GM15510 (cell line): Measurements from ENCODE around the gene ST8SIA2.

Experiments
- POLR2A ChIP-seq: IDR thresholded peaks from 3 replicates; pipeline ENCODE4 v1.6.1; 2011; ENCODE audit warnings: borderline replicate concordance; ENCODE audit not compliant: insufficient read length; ENCODE audit errors: extremely low read depth

The ST8SIA2 gene, protein sequence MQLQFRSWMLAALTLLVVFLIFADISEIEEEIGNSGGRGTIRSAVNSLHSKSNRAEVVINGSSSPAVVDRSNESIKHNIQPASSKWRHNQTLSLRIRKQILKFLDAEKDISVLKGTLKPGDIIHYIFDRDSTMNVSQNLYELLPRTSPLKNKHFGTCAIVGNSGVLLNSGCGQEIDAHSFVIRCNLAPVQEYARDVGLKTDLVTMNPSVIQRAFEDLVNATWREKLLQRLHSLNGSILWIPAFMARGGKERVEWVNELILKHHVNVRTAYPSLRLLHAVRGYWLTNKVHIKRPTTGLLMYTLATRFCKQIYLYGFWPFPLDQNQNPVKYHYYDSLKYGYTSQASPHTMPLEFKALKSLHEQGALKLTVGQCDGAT

DNA sequence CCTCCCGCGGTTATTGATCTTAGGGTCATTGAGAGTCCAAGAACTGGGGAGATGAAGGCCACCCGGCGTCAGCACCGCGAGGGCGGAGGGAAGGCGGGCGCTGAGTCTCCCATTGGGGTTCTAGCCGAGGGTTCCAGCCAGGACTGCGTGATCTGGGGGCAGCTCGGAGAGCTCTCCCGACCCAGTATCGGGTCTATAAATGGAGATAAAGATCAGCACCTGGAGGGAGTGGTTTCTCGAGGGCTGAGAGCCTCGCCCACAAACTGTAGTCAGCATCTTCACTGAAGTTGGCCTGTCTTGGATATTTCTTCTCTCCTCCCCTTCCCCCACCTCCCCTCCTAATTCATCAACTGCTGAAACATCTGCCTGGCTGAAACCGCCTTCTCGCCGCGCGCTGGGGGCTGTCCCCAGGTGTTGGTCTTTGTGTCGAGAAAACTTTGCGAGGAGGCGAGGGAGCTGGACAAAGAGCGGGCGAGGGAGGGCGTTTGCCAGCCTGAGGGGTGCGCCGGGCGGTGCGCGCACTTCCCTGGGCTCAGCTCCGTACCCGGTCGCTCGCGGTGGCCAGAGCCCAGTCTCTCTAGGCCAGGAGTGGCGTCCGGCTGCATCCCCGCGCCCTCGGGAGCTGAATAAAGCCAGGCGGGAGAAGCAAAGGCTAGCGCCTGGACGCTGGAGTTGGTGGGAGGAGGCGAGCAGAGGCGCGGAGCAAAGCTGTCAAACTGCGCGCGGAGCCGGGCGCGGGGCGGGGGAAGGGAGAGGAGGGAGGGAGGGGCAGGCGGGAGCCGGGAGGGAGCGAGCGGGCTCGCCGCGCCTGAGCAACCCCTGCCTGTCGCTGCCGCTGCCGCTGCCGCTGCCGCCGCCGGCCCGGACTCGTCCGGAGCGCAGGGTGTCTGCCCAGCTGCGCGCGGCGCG, at the start of gene ST8SIA2:
Gene ST8SIA2, plus strand, starts transcription at position 811 of the 909 bp plus-strand sequence. CDS start 184 bp downstream, outside the sequence.
- TF ChIP-seq POLR2A: no peak

DNA sequence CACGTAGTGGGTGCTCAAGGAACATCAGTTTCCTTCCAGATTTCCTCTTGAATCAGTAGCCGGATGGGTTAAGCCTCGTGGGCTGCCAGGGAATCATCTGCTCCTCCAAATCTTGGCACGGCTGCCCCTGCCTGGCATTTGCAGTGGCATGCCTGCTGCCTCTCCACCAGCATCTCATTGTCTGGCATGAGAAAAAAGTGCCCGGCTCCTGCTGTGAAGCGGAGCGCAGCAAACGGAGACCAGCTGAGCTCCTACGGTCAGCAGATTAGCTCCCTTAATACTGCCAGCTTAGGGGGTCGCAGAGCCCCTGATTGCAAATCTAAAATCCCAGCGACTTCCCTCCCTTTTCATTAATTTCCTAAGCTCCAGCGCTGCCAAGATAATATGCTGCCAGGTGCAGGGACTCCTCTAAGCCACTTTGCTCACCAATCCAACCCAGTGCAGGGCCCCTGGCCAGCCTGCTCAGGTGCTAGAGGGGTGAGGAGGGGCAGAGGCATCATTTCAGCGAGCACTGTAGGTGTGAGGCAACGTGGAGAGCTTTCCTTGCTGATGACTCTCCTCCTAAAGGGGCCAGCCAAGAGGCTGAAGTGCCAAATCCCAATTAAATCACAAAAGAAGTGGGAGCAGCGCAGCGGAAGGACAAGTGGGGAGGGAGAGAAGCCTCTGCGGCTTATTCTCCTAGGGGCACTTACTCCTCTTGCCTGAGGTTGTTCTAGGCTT, 49.6 kb upstream of the ST8SIA2 start:
- TF ChIP-seq POLR2A: no peak

DNA sequence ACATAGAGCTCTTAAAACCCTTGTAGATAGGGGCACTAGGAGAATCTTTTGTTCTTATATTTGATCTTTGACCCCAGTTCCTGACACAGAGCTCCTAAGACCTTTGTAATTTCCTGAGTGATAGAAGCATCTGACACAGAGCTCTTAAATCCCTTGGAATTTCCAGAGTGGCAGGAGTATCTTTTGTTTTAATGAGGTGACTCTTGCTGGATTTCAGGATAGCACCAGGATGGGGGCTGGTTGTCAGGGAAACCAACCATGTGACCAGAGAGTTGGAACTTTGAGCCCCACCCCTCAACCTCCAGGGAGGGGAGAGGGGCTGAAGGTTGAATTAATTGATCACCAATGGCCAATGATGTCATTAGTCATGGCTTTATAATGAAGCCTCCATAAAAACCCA, 47.6 kb upstream of the ST8SIA2 start:
- TF ChIP-seq POLR2A: no peak

DNA sequence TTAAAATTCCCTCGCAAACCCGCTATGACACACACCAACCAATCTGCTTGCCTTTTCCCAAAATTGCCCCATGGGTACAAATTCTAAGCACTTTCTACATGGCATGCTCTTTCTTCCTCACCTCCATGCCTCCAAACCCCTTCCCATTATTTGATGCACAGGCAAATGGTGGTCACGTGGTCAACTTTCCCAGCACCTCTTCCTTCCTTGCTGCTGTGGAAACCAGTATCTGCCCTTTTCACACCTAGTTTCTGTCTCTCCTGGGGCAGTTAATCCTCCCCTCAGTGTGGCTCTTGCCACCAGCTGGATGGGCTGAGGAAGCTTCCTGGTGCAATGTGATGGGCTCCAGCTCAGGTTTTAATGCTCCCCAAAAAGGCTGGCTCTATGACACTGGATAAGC, 38.4 kb upstream of the ST8SIA2 start:
- no peak for TF ChIP-seq POLR2A

DNA sequence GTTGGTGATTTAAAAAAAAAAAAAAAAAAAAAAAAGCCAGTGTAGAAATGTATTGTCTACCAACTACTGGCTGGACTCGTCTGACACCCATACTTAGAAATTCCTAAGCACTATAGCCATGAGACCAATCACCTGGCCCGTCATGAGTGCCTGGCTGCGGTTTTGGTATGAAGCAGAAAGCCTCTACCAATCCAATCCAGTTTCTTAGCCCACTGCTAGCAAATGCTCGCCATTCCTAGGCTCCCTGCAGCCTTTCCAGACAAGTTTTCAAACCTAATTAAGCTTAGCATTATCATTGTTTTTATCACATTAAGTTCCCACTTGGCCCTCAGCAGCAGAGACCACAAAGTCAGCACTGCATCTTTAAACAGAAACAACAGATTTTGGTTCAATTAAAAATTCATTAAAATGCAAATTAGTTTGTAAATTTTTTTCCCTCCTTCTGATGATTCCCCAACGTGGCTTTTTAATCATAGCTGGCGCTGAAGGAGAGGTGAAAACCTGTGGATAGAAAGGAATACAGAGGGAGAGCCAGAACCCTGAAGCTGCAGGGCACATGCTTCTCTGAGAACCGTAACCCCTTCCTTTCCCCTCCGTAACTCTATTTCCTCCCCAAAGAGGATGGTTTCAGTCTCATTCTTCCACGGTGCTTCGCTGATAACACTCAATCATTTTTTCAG, 32.2 kb upstream of the ST8SIA2 start:
- no peak for TF ChIP-seq POLR2A

DNA sequence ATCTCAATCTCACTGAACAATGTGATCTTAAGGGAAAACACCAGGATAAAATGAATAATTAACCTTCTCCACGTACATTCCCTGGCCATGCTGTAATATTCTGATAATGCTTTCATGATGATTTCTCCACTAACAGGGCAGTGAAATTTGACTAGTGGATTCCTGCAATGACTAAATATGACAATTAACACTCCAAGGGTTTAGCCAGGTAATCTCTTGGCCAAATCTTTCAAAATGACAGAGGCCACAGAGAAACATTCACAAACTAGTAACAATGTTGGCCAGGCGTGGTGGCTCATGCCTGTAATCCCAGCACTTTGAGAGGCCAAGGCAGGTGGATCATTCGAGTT, 31.7 kb upstream of the ST8SIA2 start:
- TF ChIP-seq POLR2A: no peak

DNA sequence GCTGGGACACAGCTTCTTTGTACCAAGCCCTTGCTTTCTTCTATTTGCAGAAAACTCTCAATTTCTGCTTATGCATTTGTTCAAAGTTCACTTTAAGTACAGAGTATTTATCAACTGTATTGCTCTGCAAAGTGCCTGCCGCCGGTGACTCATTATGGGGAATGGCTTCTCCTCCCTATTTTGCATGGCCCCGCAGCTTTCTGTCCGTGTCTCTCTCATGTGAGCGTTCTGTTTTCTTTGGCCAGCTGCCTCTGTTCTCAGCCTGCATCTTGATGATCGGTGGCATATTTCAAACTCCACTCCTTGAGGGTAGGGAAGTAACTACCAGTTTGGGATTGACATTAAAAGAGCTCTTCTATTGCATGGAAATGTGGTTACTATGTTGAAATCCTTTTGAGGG, 28.6 kb upstream of the ST8SIA2 start:
- TF ChIP-seq POLR2A: no peak

DNA sequence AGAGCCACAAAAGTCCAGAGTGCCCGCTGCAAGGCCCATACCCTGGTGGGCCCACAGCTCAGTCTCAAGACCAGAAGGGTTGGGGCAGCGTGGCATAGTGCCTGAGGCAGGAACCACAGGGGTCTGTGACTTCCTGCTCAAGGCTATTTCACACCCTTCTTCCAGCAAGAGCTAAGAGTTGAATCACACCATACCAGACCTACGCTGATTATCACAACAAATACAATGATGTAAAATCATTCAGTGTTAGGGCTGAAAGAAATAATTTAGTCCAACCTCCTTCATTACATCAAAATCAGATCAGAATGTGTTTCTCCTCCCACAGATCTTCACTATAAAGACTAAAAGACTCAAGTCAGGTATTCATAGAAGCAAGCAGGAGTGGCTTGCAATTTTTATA, 27.8 kb upstream of the ST8SIA2 start:
- TF ChIP-seq POLR2A: no peak

DNA sequence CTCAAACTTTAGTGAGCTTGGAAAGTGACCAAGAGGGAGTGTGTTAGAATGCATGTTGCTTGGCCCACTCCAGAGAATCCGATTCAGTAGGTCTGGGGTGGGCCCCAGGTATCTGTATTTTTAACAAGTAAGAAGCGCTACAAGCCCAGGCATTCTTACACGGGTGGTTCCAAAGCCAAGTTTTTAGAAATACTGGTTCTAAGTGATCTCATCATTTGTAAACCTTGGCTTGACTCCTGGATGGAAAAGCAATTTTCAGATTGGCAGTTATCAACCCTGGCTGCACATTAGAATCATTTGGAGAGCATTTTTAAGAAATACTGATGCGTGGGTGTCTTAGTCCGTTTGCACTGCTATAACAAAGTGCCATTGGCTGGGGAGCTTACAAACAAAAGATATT, 27.3 kb upstream of the ST8SIA2 start:
- no peak for TF ChIP-seq POLR2A

DNA sequence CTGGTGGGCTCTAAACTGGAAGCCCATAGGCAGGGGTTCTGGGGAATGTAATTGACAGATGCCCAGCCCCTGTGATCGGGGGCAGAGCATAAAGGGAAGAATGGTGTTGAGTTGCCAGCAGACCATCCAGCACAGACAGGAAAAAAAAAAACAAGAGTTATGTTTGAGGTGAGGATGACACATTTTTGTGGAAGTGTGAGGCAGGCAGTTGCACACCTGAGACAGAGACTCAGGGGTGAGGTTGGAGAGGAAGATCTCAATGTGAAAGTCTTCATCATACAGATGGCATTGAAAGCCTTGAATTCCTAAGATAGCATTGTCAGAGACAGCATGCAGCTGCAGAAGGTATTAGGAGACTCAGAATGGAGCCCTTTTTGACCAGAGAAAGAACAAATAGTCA, 18.6 kb upstream of the ST8SIA2 start:
- no peak for TF ChIP-seq POLR2A

DNA sequence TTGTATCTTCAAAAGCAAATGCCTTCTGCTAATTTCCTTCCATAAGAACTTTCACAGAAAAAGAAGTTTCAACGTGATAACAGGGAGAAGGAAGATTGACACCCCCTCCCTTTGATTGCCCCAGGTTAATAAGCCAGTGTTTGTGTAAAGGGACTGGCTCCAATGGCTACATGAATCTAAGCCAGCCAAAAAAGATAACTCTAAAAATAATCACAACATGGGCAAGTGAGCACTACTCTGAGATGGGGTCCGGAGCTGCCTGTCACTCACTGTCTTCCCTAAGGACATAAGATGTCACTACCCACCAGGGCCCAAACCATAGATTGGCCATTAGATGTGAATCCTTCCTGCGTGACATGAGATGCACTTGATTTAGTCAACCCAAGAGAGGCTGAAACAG, 17.6 kb upstream of the ST8SIA2 start:
- no peak for TF ChIP-seq POLR2A

DNA sequence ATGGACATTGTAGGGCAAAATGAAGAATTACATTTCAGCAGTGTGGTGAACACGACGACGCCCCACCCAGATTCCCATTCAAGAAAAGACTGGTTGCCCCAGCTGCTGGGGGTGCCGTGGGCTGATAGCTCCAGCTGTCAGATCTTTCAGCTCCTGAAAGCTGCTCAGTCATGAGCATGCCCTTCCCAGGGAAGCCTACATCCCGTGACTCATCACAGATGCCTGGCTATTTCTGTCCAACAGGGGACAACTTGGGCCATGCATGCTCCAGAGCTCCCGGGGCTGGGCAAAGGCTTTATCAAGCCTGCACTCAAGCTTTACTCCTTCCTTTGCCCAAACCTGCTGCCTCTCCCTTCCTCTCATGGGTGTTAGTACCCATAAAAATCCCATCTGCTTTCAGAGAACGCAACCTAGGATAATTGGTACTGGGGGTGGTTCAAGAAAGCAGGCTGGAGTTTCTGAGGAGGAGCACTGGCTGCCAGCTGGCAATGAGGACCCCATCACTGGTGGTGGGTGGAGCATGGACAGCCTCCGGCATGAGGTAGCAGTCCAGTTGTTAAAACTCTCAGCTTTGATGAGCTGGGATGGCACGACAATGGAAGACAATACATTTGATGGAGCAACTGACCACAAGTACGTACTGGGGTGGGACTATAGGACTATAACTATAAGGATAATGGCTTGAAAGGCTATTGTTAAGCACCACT, 16.4 kb upstream of the ST8SIA2 start:
- no peak for TF ChIP-seq POLR2A

DNA sequence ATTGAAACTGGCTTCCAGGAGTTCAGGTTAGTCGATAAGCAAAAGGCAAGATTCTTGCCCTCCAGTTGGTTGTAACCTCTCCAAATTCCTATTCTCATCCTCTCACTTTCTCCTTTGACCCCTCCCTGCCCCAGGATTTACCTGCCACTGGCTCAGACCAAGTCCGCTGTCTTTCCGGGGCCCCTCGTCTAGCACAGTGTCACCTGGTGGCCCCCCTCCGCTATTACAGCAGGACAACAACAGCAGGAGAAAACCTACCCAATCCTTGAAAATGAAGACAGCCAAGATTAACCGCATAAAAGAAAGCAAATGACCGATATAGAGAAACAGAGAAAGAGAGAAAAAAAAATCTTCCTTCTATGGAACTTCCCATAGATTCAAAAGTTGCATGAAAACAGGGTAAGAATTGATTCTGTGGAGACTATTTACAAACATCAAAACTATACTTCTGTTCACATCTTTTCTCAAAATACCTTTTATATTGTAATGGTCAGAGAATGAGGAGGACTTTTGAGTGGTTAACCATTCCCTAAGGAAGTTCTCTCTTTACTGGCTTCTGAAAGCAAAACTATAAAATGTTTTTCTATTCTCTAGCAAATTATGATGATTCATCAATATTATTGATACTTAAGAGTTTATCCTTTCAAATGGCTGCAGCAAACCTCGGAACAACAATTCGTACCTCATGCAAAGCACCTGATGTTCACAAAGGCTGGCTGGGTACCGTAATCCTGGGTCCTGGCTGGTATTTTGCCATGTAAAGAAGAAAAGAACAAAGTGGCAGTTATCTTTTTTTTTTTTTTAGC, 10.0 kb upstream of the ST8SIA2 start:
- no peak for TF ChIP-seq POLR2A

DNA sequence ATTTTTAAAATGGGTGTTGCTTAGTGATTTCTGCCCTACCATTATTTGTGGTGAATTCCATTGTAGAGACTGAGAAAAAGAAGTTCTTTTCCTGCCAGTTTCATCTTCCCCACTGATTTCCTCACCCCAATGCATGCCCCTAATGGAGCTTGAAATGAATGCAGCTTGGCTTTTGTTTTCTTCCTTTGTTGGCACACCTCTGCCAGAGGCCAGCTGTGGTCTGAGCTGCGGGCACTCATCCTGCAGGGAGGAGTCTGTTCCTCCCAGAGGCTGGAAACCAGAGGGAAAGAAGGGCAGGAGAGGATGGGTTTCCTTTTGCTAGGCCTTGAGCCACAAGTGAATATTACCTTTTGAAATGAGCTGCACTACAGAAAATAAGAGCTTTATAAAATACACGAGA, 9.3 kb upstream of the ST8SIA2 start:
- no peak for TF ChIP-seq POLR2A

DNA sequence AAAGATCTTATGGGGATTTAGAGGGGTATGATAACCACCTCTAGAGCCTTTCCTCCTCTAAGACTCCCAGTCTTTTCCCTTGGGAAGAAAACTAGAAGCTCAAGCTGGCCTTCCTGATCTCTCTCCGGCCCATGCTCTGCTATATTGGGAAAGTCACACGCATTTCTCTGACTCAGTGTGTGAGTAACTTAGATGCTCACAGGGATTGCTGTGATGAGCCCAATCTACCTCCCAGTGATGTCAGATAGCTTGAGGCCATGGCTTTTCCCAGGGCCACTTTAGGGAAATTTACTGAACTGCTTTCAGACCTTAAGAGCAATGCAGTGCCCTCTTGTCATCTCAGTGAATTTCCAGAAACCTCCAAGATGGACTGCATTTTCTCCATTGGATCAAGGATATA, 8.6 kb upstream of the ST8SIA2 start:
- no peak for TF ChIP-seq POLR2A
